Loucy (cell line): ENCODE data around the gene CHCHD6.

Experiments
- H2AFZ ChIP-seq: fragments of 200-600 bp; sonication (generic); 2 replicates; pipeline ENCODE4 v1.6.0; 2016; ENCODE audit warnings: antibody characterized with exemption, mild to moderate bottlenecking, low read length, moderate library complexity
- H3F3A ChIP-seq: fragments of 200-600 bp; 2 replicates; pipeline ENCODE4 v1.6.0; 2016; ENCODE audit warnings: antibody characterized with exemption, low read depth, mild to moderate bottlenecking
- H3K27me3 ChIP-seq: fragments of 200-600 bp; sonication (generic); 2 replicates; pipeline ENCODE4 v1.6.1; 2014; ENCODE audit warnings: low read length, mild to moderate bottlenecking; ENCODE audit not compliant: insufficient read depth, poor library complexity, severe bottlenecking
- H3K36me3 ChIP-seq: fragments of 200-600 bp; sonication (generic); 2 replicates; pipeline ENCODE4 v1.6.1; 2016; ENCODE audit warnings: low read length; ENCODE audit not compliant: insufficient read depth
- H3K4me1 ChIP-seq: fragments of 200-600 bp; sonication (generic); 2 replicates; pipeline ENCODE4 v1.5.1; 2014; ENCODE audit warnings: low read length, mild to moderate bottlenecking; ENCODE audit not compliant: insufficient read depth, poor library complexity, severe bottlenecking
- H3K4me2 ChIP-seq: fragments of 200-600 bp; sonication (generic); 2 replicates; pipeline ENCODE4 v1.6.0; 2014; ENCODE audit warnings: antibody characterized with exemption, low read length, low read depth, mild to moderate bottlenecking; ENCODE audit not compliant: poor library complexity, severe bottlenecking
- H3K4me3 ChIP-seq: fragments of 200-600 bp; sonication (generic); 2 replicates; pipeline ENCODE4 v1.5.1; 2014; ENCODE audit warnings: low read length, mild to moderate bottlenecking, mixed read lengths; ENCODE audit not compliant: poor library complexity, severe bottlenecking
- H3K79me2 ChIP-seq: fragments of 200-600 bp; sonication (generic); 2 replicates; pipeline ENCODE4 v1.6.1; 2014; ENCODE audit warnings: low read length; ENCODE audit not compliant: insufficient read depth
- H3K9ac ChIP-seq: fragments of 200-600 bp; sonication (generic); 2 replicates; pipeline ENCODE4 v1.6.0; 2014; ENCODE audit warnings: mild to moderate bottlenecking, low read depth, low read length, moderate library complexity; ENCODE audit not compliant: poor library complexity, severe bottlenecking
- H3K9me2 ChIP-seq: fragments of 200-600 bp; sonication (generic); replicated peaks from 2 replicates; pipeline ENCODE4 v1.6.1; 2016; ENCODE audit warnings: low read depth, low read length, mixed read lengths
- H3K9me3 ChIP-seq: fragments of 200-600 bp; sonication (generic); 2 replicates; pipeline ENCODE4 v1.6.1; 2014; ENCODE audit warnings: mild to moderate bottlenecking, antibody characterized with exemption, low read length, low read depth; ENCODE audit not compliant: insufficient read depth
- H4K20me1 ChIP-seq: fragments of 200-600 bp; sonication (generic); 2 replicates; pipeline ENCODE4 v1.6.0; 2014; ENCODE audit warnings: antibody characterized with exemption, low read length, mild to moderate bottlenecking; ENCODE audit not compliant: insufficient read depth, poor library complexity, severe bottlenecking
- EZH2phosphoT487 ChIP-seq: fragments of 200-600 bp; IDR thresholded peaks from 2 replicates; pipeline ENCODE4 v1.6.1; 2018; ENCODE audit warnings: antibody characterized with exemption, mild to moderate bottlenecking, moderate library complexity, borderline replicate concordance
- TF ChIP-seq, protein P1 (sequence below): fragments of 200-600 bp; sonication (generic); conservative IDR thresholded peaks from 2 replicates; pipeline ENCODE4 v1.5.1; 2014; ENCODE audit warnings: mild to moderate bottlenecking, antibody characterized with exemption, low read length

CHCHD6 gene

DNA sequence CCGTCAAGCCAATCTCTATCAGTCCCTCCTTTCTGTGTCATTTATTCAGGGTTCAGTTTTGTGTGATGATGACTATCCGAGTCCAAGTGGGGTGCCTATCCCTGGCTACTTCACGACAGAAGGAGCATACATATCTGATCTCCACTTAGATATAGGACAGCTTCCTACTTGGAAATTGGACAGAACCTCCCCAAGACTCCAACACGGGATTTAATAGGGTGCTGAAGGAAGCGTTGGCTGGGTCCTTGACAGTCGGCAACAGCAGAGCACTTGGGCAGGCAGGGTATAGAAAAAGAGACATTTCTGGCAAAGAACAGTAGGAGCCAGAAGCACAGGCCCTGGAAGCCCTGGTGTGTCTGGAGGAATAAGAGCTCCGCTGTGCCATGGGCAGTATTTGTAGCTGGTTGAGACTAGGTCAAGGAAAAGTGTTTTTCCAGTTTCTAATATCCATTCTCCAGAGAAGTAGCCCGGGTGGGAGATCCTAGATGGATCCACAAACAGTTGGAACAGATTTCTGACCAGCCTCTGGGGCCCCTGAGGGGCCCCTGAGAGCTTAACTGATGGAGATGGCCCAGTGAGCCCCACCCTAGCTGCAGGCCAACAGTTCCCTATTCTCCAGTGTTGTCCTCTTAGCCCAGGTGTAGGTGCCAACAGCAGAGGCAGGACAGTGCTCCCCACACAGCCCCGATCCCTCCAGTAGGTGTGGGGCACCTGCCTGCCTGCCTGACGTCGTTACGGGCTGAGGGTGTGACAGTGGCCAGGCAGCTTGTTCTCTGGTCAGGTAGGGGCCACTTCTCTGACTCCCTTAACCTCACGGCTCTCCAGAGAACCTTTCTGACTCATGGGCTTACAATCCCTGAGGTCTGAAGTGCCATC lies 130.8 kb downstream of the CHCHD6 start:
- no peak overlapping the region for H3K4me2 ChIP-seq
- H3K9me3 ChIP-seq, result no peaks in the 10 kb centered on the region
- no peaks in the 10 kb centered on the region for H3K27me3 ChIP-seq

DNA sequence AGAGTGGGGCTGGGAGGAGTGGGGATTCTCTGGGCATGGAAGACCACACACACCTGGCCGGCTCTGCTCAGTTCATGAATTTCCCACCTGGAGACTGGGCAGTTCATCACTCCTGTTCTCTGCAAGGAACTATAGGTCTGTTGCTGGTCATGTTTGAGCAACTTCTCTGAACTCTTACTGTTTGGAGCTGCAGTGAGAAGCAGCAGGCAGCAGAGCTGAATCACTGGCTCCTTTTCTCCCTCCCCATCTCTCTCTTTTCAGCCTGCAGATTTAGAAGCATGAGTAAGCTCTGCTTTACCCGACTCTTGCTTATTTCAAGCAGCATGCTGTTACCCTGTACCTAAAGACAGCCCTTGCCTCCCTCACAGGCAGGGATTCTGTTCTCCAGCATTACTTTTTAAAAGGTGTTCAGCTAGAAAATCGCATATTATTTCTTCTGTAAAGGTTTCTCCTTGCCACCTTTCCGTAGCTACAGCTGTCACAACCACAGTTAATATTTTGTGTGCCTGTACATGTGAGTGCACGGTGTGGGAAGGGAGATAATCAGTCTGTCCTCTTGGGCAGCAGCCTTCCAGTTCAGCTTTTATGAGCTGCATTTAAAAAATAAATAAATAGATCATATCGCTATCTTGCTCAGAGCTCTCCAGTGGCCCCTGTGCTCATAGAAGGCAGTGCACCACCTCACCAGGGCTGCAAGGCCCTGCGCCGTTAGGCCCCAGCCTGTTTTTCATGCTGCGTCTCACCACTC lies 131.6 kb downstream of the CHCHD6 start:
- TF ChIP-seq, protein P1, sequence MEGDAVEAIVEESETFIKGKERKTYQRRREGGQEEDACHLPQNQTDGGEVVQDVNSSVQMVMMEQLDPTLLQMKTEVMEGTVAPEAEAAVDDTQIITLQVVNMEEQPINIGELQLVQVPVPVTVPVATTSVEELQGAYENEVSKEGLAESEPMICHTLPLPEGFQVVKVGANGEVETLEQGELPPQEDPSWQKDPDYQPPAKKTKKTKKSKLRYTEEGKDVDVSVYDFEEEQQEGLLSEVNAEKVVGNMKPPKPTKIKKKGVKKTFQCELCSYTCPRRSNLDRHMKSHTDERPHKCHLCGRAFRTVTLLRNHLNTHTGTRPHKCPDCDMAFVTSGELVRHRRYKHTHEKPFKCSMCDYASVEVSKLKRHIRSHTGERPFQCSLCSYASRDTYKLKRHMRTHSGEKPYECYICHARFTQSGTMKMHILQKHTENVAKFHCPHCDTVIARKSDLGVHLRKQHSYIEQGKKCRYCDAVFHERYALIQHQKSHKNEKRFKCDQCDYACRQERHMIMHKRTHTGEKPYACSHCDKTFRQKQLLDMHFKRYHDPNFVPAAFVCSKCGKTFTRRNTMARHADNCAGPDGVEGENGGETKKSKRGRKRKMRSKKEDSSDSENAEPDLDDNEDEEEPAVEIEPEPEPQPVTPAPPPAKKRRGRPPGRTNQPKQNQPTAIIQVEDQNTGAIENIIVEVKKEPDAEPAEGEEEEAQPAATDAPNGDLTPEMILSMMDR, result no peak; the same call in 1 of the 2 replicates
- no peak for TF ChIP-seq EZH2phosphoT487
- Histone ChIP-seq H3K79me2 (no peaks in the 10 kb centered on the region), H2AFZ (no peak overlapping the region), H4K20me1 (no peaks in the 10 kb centered on the region), H3K4me2 (no peak overlapping the region), H3K9ac (no peak overlapping the region), H3K4me1 (no peaks in the 10 kb centered on the region), H3K36me3 (no peaks in the 10 kb centered on the region), H3F3A (no peaks in the 10 kb centered on the region), H3K4me3 (no peak overlapping the region), H3K9me3 (no peaks in the 10 kb centered on the region), H3K27me3 (no peaks in the 10 kb centered on the region), H3K9me2 (no peaks in the 10 kb centered on the region)

More for the DNA sequence above, 130.8 kb downstream of the CHCHD6 start:
- no peaks in the 10 kb centered on the region for H3K9me2 ChIP-seq
- no peaks in the 10 kb centered on the region for H3K36me3 ChIP-seq
- H3K4me3 ChIP-seq, result no peak overlapping the region
- no peak overlapping the region for H2AFZ ChIP-seq
- TF ChIP-seq EZH2phosphoT487, result no peak
- TF ChIP-seq, protein P1, result no peak
- no peaks in the 10 kb centered on the region for H4K20me1 ChIP-seq
- H3K79me2 ChIP-seq, result no peaks in the 10 kb centered on the region
- H3F3A ChIP-seq, result no peaks in the 10 kb centered on the region
- H3K9ac ChIP-seq, result no peak overlapping the region
- no peaks in the 10 kb centered on the region for H3K4me1 ChIP-seq

- Histone ChIP-seq H3F3A (no peaks in the 10 kb centered on the region), H3K36me3 (no peaks in the 10 kb centered on the region), H3K9ac (no peak overlapping the region), H3K9me3 (no peaks in the 10 kb centered on the region), H4K20me1 (no peaks in the 10 kb centered on the region), H3K4me3 (no peak overlapping the region), H3K9me2 (no peaks in the 10 kb centered on the region), H2AFZ (no peak overlapping the region), H3K79me2 (no peaks in the 10 kb centered on the region), H3K4me1 (no peaks in the 10 kb centered on the region), H3K27me3 (no peaks in the 10 kb centered on the region), H3K4me2 (no peak overlapping the region)
- no peak for TF ChIP-seq EZH2phosphoT487
- TF ChIP-seq, protein P1, result no peak; the same call in 1 of the 2 replicates
Observed at GRCh38 chr3:126836220-126836860, 132.3 kb downstream of the CHCHD6 start.
